Astrocyte of the cerebellum (primary cell): ENCODE results near the gene NDUFV2.

ENCODE experiments used
- DNase-seq: peaks from one replicate; pipeline ENCODE4 v3.0.0-alpha.2; 2011; ENCODE audit warnings: low read depth
- H3K4me3 ChIP-seq: 2 replicates; pipeline ENCODE4 v1.5.1; 2011; ENCODE audit warnings: mild to moderate bottlenecking, low read depth, low read length, moderate library complexity
- in situ Hi-C: cut with HindIII; loops from 2 replicates; pipeline ENCODE4 v1.10.0; 2017; ENCODE audit warnings: low sequenced_read_pairs
- TF ChIP-seq, protein P1 (sequence below): IDR thresholded peaks from 2 replicates; pipeline ENCODE4 v1.5.1; 2012; ENCODE audit warnings: low read length, low read depth, moderate library complexity, mild to moderate bottlenecking; ENCODE audit errors: missing control alignments

NDUFV2 gene

DNA sequence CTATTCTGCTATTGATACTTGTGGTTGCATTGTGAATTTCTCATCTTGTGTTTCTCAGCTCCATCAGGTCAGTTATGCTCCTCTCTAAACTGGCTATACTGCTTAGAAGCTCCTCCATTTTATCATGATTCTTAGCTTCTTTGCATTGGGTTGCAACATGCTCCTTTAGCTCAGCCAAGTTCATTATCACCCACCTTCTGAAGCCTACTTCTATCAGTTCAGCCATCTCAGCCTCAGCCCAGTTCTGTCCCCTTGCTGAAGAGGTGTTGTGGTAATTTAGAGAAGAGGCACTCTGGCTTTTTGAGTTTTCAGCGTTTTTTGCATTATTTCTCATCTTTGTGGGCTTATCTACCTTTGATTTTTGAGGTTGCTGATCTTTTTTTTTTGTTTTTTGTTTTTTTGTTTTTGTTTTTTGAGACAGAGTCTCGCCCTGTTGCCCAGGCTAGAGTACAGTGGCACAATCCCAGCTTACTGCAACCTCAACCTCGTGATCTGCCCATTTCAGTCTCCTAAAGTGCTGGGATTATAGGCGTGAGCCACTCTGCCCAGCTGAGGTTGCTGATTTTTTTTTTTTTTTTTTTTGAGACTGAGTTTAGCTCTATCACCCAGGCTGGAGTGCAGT lies 70.1 kb downstream of the NDUFV2 start:
- in situ Hi-C loops, result no loop called here

DNA sequence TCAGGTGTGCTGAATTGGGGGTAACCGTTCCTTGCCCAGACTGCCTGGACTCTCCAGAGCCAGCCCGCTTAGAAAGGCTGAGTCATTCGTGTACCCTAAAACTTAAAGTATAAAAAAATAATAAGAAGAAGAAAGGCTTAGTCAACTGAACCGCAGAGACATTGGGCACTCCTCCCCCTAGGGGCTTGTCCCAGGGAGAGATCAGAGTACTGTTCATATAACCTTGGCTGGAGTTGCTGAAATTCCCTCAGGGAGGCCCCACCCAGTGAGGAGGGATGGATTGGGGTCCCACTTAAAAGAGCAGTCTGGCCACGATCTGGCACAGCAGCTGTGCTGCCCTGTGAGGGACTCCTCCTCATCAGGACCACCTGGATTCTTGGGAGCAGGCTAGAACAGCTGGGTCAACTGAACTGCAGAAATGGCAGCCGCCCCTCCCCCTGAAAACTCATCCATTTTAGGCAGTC lies 71.3 kb downstream of the NDUFV2 start:
- TF ChIP-seq, protein P1, sequence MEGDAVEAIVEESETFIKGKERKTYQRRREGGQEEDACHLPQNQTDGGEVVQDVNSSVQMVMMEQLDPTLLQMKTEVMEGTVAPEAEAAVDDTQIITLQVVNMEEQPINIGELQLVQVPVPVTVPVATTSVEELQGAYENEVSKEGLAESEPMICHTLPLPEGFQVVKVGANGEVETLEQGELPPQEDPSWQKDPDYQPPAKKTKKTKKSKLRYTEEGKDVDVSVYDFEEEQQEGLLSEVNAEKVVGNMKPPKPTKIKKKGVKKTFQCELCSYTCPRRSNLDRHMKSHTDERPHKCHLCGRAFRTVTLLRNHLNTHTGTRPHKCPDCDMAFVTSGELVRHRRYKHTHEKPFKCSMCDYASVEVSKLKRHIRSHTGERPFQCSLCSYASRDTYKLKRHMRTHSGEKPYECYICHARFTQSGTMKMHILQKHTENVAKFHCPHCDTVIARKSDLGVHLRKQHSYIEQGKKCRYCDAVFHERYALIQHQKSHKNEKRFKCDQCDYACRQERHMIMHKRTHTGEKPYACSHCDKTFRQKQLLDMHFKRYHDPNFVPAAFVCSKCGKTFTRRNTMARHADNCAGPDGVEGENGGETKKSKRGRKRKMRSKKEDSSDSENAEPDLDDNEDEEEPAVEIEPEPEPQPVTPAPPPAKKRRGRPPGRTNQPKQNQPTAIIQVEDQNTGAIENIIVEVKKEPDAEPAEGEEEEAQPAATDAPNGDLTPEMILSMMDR, result no peak
- in situ Hi-C loops, result no loop called here
- H3K4me3 ChIP-seq, result no peak overlapping the region
- DNase-seq, result no peak

More for the DNA sequence above, 70.1 kb downstream of the NDUFV2 start:
- TF ChIP-seq, protein P1, result no peak
- no peak for DNase-seq
- no peak overlapping the region for H3K4me3 ChIP-seq

DNA sequence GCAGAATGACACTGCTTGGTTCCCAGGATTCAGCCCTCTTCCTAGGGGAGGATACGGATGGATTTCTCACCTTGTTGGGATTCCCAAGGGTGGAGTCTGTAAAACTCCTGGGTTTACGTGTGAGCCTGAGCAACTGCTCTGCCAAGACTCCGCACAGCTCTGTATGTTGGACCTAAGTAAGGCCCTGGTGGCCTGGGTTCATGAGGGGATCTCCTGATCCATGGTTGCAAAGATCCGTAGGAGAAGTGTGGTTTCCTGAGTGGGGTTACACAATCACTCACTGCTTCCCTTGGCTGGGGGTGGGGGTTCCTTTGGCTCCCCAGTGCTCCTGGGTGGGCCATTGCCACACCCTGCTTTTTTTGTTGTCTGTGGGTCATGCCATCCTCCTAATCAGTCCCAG lies 71.8 kb downstream of the NDUFV2 start:
- DNase-seq, result no peak
- in situ Hi-C loops, result no loop called here
- TF ChIP-seq, protein P1, result no peak
- no peak overlapping the region for H3K4me3 ChIP-seq

DNA sequence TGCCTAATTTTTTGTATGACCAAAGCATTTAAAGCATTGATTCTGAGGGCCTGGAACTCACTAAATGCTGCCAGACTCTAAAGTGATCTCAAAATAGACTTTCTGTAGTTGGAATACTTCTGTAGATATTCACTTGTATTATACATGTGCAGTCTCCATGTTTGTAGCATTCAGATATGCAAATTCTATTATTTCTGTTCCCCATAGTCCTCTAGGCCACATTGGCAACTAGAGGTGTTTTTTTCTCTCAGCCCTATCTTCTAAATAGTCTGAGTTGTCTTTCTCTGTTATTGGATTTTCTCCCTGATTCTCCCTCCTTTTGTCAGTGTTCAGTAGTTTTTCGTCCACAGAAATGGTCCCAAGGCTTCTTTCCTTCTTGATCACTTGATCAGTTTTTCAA lies 72.6 kb downstream of the NDUFV2 start:
- TF ChIP-seq, protein P1, result no peak
- in situ Hi-C loops, result no loop called here
- H3K4me3 ChIP-seq, result no peak overlapping the region
- DNase-seq, result no peak

DNA sequence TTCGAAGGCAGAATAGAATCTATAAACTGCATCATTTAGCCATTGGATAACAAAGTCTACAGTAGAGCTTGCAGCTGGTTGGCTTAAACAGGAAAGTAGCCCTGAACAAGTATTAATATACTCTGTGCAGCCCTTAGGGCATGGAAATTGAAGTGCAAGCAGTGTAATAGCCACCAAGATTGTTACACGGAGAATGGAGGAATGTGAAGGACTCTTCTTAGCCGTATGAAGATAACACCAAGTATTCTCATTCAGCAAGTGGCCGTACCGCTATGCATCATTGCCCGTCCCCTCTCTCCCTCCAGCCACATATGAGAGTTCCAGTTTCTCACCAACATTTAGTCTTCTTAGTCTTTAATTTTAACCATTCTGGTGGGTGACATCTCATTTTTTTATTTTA lies 74.5 kb downstream of the NDUFV2 start:
- no peak overlapping the region for H3K4me3 ChIP-seq
- in situ Hi-C loops, result no loop called here
- no peak for DNase-seq
- TF ChIP-seq, protein P1, result no peak

DNA sequence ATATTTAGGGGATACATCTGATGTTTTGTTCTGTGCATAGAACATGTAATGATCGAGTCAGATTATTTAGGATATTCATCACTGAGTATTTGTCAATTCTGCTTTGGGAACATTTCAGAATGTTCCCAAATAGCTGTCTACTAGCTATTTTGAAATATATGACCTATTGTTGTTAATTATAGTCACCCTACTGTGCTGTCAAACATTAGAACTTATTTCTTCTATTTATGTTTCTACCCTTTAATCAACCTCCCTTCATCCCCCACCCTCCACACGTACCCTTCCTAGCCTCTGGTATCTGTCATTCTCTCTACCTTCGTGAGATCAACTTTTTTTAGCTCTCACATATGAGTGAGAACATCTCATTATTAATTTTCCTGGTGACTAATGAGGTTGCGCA lies 75.0 kb downstream of the NDUFV2 start:
- in situ Hi-C loops, result no loop called here
- TF ChIP-seq, protein P1, result no peak
- no peak overlapping the region for H3K4me3 ChIP-seq

More for the DNA sequence above, 75.0 kb downstream of the NDUFV2 start:
- no peak for DNase-seq
